Forelimb muscle (tissue), 1 donor: ENCODE measurements around the gene TNNI2. TPM values are rescaled to one million over a fixed set of nuclear protein-coding genes. Genes with fewer than 3 reads are reported as not detected.
"Not testable (repeated sequence)": the region's sequence is repeated elsewhere in the genome, so short reads cannot be mapped to it uniquely, and the experiment has no call there.

Experiments
- DNase-seq: peaks from one replicate; pipeline ENCODE4 v3.0.0-alpha.2; 2013; ENCODE audit warnings: low read depth
- polyA plus RNA-seq: library from polyadenylated mRNA; unstranded; fragments of 120-200 nt; gene quantifications from one replicate; pipeline ENCODE4 v1.2.1, GENCODE V29; 2013; ENCODE audit not compliant: insufficient read length

Gene TNNI2
- polyA plus RNA-seq, 1 donor = 3,886 TPM

GRCh38 chr11:1873813-1874150 is 35.0 kb downstream of the TNNI2 start:
- DNase-seq = not testable (repeated sequence)

GRCh38 chr11:1874441-1875092 is 35.8 kb downstream of the TNNI2 start:
- not testable (repeated sequence) for DNase-seq

DNA sequence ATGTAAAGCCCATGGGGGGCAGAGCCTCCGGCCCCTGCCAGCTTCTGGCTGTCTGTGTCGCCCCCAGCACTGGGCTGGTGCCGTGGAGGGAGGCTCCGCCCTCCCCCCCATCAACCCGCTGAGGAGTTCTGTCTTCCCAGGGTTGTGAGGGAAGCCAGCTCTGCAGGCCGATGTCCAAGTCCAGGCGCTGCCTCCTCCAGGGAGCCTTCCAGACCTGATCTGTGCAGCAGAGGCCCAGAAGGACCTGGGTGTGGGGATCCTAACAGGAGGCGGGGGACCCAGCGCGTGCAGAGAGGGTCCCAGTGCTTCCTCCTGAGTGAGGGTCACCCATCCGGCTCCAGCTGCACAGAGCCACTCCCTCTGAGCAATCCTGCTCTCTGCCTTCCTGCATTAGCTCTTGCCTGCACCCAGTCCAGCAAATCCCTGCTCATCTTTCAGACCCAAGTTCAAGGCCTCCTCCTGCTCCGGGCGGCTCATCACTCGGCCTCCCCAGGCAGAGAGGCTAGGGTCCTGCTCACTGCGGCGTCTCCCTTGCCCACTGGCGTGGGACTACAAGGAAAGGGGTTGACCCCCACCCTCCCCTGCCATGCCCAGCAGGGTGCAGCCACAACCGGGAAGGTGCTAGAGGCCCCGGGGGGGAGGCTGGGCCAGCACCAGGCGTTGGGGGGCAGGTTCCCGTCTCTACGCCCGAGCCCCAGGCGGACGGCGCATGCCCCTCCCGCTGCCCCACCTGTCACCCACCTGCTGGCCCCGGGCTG is 36.5 kb downstream of the TNNI2 start:
- DNase-seq = no peak

DNA sequence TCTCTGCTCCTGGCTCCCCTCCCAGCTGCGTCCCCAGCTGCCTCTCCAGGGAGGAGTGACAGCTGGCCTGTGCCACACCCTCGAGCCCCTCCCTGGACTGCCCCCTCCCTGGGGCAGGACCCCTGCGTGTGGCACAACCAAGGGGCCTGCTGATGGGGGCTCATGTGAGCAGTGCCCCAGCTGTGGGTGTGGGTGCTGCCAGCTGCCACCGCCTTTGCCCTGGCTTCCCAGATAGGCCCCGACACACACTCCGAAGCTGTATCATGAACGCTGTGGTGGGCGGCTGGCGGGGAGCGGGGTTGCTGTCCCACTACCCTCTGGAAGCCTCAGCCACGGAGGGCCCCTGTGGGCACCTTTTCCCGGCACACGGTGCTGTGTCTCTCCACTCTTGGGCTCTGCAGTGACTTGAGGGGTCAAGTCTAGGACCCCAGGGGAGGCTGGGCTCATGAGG is 37.1 kb downstream of the TNNI2 start:
- not testable (repeated sequence) for DNase-seq

DNA sequence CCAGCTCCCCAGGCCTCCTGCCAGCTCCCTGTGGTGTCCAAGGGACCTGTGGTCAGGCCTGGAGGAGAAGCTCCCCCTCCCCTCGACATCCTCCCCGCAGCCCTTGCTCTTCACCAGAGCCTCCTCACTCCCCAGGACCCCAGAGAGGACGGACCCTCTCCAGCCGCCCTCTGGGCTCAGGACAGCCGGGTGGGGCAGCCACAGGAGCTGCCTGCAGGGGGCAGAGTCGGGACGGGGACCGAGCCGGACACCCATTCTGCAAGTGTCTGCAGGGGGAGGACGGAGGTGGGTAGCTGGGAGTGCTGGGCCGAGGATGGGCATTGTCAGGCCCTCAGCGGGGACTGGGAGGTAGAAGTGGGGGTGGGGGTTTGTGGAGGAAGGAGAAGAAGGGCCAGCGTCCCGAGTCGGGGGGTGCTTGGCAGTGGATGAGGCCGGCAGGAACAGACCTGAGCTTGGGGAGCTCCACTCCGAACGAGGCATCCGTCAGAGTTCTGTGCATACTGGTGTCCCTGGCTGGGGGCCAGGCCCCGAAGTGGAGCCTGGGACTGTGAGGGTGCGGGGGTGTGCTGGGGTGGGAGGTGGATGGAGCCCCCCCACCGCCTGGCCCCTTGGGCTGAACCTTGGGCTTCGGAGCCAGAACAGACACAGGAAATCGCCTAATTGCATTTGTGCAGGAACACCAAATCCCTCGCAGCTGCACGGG is 37.7 kb downstream of the TNNI2 start:
- DNase-seq = no peak

- DNase-seq = no peak
These were observed 38.7 kb downstream of the TNNI2 start for GRCh38 chr11:1877211-1878136.

DNA sequence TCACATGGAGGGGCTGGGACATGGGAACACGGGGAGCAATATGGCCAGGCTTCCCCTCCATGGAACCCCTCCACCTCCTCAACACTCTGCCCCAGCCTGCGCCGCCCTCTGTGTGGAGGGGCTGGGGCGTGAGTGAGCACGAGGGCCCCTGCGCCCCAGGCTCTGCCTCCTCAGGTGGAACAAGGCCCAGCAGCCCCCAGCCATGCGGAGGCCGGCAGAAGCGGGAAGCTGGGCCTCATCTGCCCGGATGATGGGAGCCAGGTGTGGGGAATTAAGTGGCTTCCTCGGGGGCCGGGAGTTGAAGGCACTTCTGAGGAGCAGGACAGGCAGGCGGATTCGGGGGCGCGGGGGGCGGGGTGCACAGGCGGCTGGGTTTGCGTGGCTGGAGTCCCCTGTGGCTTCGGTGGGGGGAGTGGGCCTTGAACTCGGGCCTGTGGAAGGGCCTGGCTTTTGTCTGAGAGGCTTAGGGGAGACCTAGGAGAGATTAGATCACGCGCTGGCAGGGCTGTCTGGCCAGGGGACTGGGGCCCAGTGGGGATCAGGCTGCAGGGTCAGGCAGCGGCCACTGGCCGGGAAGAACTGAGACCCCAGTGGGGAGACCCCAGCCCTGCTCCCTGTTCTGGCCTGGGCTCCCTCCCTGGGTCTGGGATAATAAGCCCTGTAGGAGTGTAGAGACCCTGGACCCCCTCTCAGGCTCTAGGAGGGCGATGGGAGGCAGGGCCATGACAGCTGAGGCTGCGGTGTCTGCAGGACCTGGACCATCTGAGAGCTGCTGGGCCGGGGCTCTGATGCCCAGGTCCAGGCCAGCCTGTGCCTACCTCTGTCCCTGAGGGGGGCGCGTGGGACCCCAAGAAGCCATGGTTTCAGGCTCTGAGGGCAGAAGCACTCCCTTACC is 39.6 kb downstream of the TNNI2 start:
- no peak for DNase-seq

- DNase-seq = no peak
These were observed 40.7 kb downstream of the TNNI2 start for GRCh38 chr11:1879342-1879940.

GRCh38 chr11:1879941-1880720 is 41.4 kb downstream of the TNNI2 start:
- DNase-seq = no peak

DNA sequence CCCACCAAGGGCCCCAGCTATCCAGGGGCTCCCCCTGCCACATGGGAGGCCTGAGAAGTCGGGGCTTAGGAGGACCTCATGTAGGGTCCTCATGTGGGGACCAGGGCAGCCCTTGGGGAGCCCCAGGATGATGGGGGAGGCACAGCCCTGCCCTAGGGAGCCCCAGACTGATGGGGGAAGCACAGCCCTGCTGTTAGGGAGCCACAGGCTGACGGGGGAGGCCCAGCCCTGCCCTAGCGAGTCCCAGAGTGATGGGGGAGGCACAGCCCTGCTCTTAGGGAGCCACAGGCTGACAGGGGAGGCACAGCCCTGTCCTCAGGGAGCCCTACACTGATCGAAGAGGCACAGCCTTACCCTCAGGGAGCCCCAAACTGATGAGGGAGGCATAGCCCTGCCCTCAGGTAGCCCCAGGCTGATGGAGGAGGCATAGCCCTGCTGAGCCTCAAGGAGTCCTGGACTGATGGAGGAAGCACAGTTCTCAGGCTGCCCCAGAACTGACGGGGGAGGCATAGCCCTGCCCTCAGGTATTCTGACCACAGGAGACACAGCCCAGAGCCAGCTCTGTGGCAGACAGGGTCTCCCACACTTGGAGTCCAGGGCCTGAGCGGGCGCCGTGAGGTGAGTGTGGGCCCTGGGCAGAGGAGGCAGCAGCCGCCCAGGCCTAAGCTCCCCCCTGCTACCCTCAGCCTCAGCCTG is 42.1 kb downstream of the TNNI2 start:
- no peak for DNase-seq

- DNase-seq = no peak
These were observed 42.9 kb downstream of the TNNI2 start for GRCh38 chr11:1881442-1882264.

- DNase-seq = no peak
These were observed 43.8 kb downstream of the TNNI2 start for GRCh38 chr11:1882265-1883238.

DNA sequence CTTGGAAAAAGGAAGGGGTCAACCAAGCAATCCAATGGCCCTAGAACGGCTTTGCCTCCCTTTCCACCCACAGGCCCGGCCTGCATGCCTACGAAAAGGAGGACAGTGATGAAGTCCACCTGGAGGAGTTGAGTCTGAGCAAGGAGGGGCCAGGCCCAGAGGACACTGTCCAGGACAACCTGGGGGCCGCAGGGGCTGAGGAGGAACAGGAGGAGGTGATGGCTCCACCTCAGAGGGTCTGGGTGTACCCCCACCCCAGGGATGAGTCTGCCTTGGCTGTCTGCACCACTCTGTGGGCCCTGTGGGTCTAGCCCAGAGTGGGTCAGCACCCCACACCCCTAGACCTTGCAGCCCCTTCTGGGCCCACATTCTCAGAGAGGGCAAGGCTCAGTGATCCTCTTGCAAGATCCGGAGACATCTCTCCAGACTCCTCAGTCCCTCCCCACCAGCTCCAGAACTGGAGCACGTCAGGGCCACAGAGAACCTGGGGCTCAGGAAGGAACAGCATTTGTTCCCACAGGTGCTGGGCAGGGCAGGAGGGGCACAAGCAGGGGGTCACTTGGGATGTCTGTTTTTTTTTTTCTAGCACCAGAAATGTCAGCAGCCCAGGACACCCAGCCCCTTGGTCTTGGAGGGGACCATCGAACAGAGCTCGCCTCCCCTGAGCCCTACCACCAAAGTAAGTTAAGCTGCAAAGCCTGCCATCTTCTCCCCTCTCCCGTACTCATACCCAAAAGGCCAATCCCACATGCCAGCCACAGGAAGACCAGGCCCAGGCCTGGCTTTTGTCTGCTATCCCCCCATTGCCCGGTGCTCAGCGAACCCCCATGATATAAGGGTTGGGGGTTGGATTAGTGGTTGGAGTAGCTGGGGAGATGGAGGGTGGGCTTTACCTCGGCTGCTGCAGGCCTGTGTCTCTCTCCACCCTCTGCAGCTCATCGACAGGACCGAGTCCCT is 44.8 kb downstream of the TNNI2 start:
- no peak for DNase-seq

GRCh38 chr11:1884303-1884700 is 45.5 kb downstream of the TNNI2 start:
- no peak for DNase-seq

DNA sequence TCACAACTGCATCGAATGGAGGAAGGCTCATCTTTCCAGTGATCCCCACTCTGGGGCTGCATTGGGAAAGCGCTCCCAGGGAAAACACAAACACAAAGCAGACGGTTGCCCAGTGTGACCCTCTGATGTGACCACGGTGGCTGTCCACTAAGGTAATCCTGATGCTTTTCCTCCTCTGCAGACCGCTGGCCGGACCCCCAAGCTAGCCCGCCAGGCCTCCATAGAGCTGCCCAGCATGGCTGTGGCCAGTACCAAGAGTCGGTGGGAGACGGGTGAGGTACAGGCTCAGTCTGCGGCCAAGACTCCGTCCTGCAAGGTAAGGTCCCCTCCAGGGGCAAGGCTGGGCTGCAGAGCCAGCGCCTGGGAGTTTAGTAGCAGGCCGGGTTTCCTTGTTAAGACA is 47.8 kb downstream of the TNNI2 start:
- not testable (repeated sequence) for DNase-seq
